G401.6 (cell line): ENCODE data around the gene PTPRJ.
"Not testable (repeated sequence)": the region's sequence is repeated elsewhere in the genome, so short reads cannot be mapped to it uniquely, and the experiment has no call there.

Source experiments
- FAIRE-seq: peaks from 2 replicates; lab custom pipeline; 2012; peaks lifted over from hg19 to GRCh38; lab: Jason Lieb, UNC

Gene PTPRJ

DNA sequence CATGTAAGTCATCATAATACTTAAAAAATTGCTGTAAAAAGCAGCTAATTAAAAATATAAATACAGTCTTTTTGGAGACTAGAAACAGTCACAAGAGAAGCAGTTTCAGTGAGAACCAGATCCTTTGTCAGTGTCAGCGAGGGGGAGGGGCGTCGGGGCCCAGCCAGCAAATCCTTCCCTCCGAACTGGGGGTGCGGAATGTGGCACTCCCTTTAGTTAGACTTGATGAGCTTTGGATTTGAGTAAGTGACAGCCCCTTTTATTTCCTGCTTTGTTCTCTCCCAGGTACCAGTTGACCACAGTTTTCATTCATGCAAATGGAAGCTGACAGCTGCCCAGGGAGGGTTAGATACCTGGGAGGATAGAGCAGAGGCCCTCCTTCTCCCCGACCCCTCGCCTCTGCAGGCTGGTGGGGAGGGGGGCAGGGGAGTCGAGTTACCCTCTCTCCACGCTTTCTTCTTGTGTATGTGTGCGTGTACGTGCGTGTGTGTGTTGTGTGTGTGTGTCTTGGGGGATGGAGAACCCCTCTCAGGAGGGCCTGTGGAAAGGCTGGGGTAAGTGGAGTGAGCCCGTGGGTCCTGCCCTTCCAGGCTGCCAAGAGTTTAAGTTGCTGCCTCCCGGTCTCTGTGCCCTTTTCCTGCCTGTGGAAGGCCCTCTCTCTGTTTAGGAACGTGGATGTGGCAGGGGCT, 38.3 kb downstream of the PTPRJ start:
- no peak for FAIRE-seq

DNA sequence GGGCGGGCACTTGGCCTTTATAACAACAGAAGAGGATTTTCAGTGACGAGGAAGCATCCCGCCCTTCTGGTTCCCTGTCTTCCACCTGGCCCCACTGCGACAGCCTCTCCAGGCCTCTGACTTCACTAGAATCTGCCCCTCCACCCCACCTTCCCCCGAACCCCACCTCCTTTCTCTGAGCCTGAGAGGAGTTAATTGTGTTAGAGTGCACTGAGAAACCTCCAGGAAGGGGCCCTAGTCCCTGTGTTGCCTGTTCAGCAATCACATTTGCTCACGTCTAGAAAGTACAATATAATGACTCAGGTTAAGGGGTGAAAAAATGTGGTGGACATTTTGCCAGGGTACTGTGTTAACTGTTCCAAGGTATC, 38.8 kb downstream of the PTPRJ start:
- no peak for FAIRE-seq

DNA sequence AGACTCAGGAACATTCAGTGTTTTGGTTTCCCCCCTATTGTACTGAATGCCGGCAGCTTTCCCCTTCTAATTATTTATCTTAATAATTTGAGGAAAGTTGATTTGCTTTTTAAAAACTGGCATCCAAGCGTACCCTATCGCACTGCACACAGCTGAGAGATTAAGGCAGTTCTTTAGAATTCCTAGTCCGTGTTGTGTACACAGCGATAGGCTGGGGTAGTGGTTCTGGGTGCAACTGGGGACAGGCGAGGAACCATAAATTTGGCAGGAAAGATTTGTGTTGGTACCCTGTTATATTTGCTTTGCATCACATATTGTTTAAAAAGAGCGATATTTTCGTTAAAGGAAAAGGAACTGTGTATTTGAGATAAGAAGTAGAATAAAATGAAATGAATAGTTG, 39.2 kb downstream of the PTPRJ start:
- no peak for FAIRE-seq

DNA sequence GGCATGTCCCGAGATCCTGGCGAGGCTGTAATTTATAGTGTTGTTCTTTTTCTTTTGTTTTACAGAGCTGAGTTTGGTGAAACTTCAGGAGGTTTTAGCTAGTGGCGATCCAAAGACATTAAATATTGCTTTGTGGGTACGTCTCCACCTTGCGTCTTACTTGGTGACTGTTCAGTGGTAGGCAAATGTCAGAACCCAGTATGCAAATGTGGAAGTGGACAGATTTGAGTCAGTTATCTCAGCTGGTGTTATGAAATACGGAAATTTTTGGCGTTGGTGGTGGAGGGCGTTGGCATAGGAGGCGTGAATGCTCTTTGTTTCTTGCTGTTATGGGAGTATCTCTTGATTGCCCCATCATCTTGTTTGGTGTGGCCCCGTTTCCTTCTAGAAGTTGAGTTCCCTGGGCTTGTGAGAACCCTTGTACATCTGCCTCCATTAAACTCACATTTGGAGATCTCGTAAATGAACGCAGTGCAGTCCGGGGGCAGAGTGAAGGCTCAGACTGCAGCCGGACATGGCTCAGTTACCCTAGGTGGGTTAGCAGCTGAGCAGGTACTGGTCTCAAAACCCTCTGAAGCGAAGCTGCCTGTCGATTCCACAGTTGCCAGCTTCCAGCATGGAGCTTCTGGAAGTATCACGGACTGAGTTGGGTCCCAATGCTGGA, 39.9 kb downstream of the PTPRJ start:
- no peak for FAIRE-seq

DNA sequence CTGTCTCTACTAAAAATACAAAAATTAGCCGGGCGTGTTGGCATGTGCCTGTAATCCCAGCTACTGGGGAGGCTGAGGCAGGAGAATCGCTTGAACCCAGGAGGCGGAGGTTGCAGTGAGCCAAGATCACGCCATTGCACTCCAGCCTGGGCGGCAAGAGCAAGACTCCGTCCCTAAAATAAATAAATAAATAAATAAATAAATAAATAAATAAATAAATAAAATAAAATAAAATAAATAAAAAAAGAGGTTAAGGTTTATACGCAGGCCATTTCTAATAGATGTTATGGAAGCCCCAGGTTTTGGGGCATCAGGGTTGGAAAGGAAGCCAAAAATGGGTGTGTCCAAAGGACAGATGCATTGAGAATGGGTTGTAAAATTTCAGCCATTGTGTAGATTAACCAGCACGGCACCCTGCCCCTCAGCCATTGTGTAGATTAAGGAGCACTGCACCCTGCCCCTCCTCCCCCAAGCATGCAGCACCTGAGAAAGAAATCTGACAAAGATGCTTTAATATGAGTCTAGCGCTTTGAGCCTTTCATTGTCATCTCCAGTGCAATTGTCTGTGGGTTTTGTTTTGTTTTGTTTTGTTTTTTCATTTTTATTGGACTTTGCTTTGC, 41.0 kb downstream of the PTPRJ start:
- FAIRE-seq: not testable (repeated sequence)

DNA sequence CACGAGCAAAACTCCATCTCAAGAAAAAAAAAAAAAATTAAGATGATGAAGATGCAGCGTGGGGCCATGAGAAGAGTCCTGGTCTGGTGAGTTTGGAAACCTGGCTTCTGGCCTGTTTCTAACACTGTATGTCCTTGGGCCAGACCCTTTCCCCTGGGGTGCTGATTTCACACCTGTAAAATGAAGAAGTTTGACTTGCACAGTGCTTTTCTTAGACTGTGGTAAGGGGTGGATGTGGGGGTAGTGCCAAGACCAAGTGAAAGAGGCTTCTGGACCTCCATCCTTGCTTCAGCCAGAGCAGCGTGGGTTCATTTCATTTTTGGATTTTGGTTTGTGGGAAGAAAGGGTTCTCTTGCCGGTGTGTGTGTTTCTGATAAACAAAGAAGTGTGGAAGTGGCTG, 42.1 kb downstream of the PTPRJ start:
- FAIRE-seq: no peak

DNA sequence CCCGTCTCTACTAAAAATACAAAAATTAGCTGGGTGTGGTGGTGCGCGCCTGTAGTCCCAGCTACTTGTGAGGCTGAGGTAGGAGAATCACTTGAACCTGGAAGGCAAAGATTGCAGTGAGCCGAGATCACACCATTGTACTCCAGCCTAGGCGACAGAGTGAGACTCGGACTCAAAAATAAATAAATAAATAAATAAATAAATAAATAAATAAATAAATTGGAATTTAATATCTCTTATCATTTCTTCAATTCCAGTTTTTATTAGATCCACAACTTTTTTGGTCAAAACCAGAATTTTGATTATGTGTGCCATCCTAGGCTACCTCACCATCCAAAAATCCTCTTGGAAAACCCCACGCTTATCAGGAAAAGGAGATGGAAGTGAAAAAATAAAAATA, 43.2 kb downstream of the PTPRJ start:
- FAIRE-seq: not testable (repeated sequence)

DNA sequence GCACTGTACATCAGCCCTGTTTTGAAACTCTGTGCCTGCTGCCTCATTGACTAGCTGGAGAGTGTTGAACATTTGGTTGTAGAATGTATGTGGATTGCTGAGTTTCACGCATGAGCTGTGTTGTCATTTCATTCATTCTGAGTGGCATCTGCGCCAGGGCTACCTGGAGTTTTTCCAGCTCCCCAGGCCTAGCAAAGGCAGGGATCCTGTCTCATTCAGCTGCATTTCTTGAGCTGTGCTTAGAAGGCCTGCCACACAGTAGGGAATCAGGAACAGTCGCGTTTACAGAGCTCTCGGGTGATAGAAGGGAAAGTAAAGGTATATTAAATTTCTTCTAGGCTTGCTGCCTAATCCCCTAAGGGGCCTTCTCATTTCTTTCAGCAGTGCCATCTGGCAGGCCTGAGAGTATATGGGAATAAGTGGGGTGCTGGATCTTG, 44.3 kb downstream of the PTPRJ start:
- no peak for FAIRE-seq

DNA sequence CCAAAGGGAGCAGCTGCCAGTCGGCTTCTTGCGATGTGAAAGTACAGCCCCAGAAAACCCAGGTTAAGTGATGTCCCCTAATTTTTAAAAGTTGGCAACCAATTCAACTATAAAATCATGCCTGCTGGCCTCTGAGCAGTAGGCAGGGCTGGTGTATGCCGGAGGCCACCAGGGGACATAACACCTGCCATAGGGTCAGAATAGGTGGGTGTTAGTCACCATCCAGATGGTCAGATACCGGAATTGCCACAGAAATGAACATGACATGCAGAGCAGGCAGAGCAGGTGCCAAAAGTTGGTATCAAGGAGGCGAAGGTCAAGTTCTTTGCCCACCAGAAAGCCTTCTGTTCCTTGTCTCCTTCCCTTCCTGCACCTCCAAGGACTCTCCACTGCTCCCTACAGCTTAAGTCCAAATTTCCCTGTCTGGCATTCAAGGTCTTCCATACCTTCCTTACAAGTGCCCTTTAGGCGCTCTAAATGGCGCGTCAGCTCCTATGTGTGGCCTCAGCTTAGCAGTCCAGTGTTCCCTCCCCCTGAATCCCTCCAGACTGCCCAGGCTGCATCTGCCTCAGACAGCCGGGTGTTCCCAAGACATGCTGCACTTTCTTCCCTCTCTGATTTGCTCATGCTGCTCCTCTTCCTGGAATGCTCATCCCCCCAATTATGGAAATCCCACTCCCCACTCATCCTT, 45.1 kb downstream of the PTPRJ start:
- no peak for FAIRE-seq

DNA sequence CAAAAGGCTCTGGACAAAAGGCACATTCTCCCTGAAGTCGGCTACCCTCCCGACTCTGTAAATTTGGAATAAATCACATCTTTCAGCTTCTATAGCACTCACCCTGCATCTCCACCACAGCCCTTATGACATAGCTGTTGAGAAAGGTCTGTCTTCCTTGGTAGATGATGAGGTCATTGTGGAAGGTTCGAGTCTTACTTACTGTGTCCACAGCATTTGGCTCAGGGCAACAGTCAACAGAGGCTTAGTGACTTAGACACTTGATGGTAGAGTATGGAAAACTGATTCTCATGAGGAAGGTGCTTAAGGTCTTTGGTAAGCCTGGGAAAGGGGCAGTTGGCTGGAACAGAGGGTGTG, 45.6 kb downstream of the PTPRJ start:
- FAIRE-seq: no peak

DNA sequence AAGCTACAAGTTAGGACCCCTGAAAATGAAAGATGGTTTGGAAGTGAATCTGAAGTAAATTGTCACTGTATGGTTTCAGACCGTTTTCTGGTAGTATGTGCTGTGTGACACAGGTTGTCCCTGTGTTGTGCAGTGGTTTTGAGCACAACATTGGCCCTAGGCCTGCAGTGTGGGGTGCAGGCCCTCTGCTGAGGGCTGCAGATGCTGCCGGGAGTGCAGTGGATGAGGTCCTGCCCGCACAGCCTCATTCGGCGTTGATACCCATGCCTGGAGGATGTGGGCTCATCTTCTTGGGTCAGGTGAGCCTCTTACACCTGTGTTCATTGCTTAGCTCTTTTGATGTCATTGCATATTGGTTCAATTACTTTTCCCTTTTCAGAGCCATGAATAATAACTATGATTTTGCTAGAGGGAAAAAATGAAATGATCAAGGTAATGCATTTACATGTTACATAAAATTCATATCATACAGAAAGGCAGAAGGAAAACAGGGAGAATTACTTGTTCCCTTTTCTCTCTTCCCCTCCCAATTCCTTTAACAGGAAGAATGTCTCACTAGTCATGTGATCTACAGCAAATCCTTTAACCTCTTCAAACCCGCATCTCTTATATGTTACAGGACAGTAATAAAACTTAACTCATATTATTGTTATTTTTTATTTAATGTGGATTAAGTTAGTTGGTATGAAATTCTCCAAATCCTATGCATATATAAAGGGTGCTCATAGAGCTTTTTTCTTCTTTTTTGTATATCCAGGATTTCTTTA, 48.7 kb downstream of the PTPRJ start:
- FAIRE-seq: no peak

DNA sequence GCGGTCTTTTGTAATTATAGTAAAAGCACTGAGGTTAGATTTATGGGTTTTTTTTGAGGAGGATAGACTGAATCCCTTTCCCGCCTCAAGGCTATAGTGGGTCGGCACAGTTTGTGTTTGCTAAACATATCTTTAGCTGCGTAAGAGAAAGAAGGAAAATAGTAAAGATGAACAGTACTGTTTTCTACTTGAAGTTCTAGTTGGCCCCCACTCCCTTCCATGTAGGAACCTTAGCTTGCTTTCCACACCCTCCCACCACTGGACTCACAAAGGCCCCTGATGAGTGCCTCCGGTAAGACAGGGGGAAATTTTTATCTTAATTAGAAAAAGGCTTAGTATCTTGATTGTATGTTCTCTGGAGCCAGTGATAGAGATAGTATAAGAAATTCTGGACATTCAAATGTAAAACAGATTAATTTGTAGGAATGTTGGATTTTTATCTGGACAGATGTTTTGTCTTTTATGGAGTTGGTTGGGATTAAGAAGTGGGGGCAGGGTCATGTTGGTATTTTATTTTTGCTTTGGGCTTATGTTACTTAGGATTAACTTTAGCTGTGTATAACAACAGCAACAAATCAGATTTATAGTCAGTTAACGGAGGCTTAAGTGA, 49.4 kb downstream of the PTPRJ start:
- no peak for FAIRE-seq

DNA sequence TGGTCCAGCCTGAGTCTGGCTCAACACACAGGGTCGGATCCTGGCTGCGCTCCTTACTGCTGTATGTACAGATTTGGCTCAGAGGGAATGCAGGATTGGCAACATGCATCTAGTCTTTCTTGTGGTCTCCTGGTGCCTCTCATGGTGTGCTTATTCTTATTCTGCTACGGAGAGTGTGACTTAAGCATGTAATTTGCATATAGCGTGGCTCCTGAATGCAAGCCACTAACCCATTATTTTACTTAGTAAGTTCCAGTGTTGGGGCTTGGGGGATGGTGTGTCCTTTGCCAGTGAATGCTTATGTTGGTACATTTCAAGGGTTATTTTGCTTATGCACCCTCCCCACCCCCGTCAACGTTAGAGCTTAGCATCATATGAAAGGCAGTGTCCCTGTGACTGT, 51.2 kb downstream of the PTPRJ start:
- FAIRE-seq: no peak

DNA sequence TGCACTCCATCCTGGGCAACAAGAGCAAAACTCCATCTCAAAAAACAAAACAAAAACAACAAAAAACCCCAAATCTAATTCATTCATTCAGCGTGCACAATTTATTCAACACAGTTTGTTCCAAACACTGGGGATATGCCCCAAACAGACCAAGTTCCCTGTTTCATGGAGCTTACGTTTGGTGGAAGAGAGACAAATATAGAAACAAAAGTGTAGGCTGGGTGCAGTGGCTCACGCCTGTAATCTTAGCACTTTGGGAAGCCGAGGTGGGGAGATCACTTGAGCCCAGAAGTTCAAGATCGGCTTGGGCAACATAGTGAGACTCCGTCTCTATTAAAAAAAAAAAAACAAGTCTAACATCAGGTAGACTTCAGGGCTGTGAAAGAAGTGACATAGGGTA, 52.4 kb downstream of the PTPRJ start:
- no peak for FAIRE-seq

DNA sequence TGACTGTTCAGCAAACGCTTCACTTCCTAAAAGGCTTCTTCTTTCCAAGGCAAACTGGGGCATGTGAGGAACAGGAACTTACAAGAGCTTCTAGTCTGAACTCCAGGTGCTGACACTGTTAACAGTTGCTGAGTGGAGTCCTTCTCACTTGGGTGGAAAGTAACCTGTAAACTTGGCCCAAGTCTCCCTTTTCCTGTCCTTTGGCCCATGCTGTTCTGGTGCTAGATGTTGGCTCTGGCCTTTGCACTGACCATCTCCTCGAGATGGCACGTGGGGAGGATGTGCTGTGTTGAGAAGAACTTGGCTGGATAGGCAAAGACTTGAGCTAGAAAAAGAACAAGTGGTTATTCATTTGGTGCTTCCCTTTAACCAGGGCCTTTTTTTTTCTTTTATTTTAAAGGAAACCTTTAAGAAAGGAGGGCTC, 53.6 kb downstream of the PTPRJ start:
- no peak for FAIRE-seq

DNA sequence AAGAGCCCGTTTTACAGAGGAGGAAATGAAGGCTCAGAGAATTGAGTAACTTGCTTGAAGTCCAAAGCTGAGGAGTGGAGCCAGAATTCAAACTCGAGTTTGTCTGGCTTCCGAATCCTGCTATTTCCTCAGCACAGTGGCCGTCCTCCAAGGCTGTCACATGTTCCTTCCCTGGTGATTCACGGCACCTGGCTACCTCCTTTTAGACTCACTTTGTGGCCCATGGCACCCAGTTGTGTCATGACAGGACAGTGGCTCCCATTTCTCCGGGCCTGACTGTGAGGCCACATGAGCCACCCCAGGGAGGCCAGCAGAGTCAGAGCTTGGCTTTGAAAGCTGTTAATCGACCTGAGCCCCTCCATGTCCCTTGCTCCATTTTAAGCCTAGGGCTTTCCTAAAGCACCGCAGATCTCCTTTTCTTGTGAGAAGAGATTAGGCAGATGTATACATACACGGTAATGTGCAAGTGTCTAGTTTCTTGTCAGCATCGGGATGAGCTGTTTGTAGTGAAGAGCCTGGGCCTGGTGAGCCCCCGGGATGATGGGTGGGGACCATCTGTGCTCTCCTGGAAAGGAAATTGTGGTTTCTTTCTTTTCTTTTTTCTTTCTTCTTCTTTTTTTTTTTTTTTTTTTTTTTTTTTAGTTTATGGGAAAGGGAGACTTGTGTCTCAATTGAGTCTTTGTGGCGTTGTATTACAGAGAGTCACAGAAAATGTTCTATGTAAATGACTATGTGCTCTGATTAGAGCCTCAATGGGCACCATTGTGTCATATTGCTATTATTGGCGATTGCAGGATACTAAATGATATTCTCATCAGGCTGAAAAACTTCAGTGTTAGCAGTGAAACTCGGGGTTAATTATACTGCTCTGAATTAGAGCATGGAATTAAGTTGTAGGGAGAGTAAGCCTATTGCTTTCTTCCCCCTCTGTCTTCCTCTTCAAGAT, 54.8 kb downstream of the PTPRJ start:
- FAIRE-seq: no peak

DNA sequence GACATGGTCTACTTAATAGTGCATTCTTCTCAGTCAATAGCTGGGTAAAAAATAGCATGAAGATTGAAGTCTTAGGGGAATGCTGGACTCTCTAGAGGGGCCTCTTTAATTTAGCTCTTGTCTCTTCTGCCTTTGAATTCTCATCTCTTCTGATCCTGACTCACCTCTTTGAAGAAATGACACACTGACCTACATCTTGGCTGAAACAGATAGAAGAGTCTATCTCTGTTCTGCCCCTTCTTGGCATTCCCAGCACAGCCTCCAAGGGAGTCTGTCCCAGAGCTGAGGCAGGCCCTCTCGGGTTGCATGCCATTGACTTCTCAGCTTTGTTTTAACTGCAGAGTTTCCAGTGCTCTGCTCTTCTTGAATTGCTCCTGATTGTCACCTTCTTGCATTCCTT, 55.7 kb downstream of the PTPRJ start:
- no peak for FAIRE-seq

DNA sequence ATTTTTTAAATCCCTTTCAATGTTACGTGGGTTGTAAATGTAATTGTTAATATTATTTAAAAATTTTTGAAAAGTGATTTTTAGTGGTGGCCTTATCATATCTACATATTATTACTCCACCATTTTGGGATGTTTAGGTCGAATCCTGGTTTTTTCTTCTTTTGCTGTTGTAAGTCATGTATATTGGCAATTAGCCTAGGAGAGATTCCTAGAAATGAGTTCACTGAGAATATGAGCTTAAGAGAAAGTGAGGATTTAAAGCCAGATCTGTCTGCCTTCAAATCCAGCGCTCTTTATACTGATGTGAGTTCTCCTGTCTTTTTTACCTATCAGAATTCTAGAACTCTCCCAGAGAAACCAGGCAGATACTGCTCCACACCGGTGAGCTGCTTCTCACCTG, 56.1 kb downstream of the PTPRJ start:
- no peak for FAIRE-seq

DNA sequence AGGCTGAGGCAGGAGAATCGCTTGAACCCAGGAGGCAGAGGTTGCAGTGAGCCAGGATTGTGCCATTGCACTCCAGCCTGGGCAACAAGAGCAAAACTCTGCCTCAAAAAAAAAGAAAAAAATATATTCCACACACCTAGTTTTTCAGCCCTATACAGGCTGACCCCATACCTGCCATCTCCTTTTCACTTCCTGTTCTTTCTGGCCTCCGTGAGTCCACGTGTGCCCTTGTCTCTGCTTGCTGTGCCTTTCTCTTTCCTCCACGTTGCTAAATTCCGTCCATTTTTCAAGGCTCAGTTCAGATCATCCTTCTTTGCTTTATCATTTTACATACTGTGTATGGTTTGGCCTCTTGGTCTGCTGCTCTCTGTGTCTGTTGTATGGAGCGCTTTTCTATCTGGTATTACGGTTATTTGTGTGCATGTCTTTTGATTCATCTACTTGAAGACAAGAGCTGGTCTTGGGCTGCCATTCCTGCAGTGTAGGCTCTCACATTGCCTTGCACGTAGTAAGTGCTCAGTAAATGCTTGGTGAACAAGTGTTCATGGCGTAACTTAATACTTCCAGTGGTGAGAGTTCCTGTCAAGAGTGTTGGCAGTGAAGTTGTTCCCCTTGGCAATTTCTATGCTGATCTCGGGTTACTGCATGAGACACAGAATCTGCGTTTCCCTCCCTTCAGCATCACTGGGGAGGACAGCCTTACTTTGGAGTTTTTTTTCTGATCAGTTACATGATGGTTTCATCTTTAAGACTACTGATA, 57.5 kb downstream of the PTPRJ start:
- FAIRE-seq: no peak

DNA sequence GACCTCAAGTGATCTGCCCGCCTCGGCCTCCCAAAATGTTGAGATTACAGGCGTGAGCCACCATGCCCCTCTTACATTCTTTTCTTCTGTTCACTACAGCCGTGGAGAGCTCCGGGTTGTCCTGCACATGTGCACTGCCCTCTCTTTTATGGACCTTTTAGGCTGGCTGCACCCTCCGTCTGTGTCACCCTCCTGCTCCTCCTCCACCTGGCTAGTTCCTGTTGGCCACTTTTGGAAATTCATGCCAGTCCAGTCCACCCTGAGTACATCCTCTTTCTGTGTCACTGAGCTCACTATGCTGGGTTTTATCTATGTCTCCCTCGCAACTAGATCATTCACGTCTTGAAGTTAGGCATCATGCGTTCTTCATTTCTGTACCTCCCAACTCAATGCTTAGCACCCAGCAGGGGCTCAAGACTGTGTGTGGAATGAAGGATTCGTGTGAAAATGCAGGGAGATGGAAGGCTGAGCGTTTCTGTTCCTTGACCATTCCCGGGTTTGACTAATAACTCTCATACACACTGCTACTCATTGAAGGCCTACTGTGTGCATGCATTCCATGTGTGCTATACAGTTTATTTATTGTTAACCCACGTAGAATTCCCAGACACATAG, 60.6 kb downstream of the PTPRJ start:
- FAIRE-seq: no peak
